Measurements from ENCODE around the gene DPP6. TPM values are rescaled to one million over a fixed set of nuclear protein-coding genes. Genes with fewer than 3 reads are reported as not detected.
A peak's percentile ranks its signal among the peaks of the same experiment; 100 is the strongest.
"Not testable (repeated sequence)": the region's sequence is repeated elsewhere in the genome, so short reads cannot be mapped to it uniquely, and the experiment has no call there.

The DPP6 gene
- total and polyA plus RNA-seq, 10 donors: 0.11 to 8.7 (median 3.0) TPM

DNA sequence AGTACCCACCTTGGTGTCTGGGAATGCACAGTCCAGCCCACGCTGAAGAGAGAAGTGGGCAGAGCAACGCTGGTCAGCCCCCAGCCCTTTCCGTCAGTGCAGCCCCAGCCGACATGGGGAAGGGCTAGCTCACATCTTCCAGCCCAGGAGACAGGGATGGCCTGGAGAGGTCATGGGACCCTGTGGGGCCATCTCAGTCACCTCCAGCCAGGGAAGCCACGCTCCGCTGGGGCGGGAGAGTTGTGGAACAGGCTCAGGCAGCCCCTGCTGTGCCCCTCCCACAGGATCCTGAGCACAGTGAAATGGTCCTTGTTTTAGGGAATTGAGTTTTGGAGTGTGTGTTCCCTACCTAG is 865.6 kb downstream of the DPP6 start:
- 65 to 89% (median 85%) methylated on average over 6 to 7 of the region's 7 CpGs for WGBS, 5 donors
- H3K4me3 ChIP-seq: no peak overlapping the region
- peaks cover 0 to 6% (median 0%) of the 10 kb centered on the region in 8 donors for H3K9me3 ChIP-seq
- TF ChIP-seq, protein P1, sequence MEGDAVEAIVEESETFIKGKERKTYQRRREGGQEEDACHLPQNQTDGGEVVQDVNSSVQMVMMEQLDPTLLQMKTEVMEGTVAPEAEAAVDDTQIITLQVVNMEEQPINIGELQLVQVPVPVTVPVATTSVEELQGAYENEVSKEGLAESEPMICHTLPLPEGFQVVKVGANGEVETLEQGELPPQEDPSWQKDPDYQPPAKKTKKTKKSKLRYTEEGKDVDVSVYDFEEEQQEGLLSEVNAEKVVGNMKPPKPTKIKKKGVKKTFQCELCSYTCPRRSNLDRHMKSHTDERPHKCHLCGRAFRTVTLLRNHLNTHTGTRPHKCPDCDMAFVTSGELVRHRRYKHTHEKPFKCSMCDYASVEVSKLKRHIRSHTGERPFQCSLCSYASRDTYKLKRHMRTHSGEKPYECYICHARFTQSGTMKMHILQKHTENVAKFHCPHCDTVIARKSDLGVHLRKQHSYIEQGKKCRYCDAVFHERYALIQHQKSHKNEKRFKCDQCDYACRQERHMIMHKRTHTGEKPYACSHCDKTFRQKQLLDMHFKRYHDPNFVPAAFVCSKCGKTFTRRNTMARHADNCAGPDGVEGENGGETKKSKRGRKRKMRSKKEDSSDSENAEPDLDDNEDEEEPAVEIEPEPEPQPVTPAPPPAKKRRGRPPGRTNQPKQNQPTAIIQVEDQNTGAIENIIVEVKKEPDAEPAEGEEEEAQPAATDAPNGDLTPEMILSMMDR (IDR thresholded peaks at IDR 0.05 in 8 of 11, conservative IDR thresholded peaks at IDR 0.05 in 3 of 11): no peak
- TF ChIP-seq POLR2A (IDR thresholded peaks at IDR 0.05) (no peak), POLR2AphosphoS5 (IDR thresholded peaks at IDR 0.05) (no peak)
- peaks cover 8 to 17% (median 11%) of the 10 kb centered on the region in 6 donors for H3K4me1 ChIP-seq
- no peak overlapping the region for H3K27ac ChIP-seq
- DNase-seq: peak; percentile 29
- no peaks in the 10 kb centered on the region for H3K36me3 ChIP-seq
- peaks cover 0 to 46% (median 13%) of the 10 kb centered on the region in 7 donors for H3K27me3 ChIP-seq (replicated peaks in 1 of 7)
- intact Hi-C loops (cut with DNase I; ENCODE audit: low total_unique reads): no loop called here

DNA sequence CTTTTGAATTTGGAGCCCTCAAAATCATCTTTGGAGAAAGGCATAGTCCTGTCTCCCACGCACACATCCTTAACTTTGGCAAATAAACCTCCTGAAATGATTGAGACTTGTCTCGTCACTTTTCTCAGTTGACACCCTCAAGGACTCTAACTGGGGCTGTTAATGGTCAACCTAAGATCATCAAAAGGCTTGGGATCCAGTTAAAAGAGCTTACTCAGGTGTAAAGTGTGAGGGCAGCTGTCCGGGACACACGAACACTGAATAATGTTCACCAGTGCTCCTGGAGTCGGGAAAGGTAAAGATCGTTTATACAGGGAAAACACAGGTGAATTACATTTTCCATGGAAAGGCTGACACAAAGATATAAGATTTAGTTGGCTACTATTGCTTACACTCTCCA is 866.1 kb downstream of the DPP6 start:
- Histone ChIP-seq H3K36me3 (no peaks in the 10 kb centered on the region), H3K4me3 (no peak overlapping the region), H3K27ac (no peak overlapping the region), H3K4me1 (peaks cover 8 to 17% (median 11%) of the 10 kb centered on the region in 6 donors), H3K9me3 (peaks cover 0 to 6% (median 0%) of the 10 kb centered on the region in 8 donors), H3K27me3 (replicated peaks in 1 of 7) (peaks cover 0 to 45% (median 13%) of the 10 kb centered on the region in 7 donors)
- DNase-seq: no peak
- WGBS, 5 donors: 81 to 90% (median 84%) methylated on average over 6 of the region's 6 CpGs
- intact Hi-C loops (cut with DNase I; ENCODE audit: low total_unique reads): no loop called here
- TF ChIP-seq, protein P1 (IDR thresholded peaks at IDR 0.05 in 8 of 11, conservative IDR thresholded peaks at IDR 0.05 in 3 of 11): no peak
- TF ChIP-seq POLR2AphosphoS5 (IDR thresholded peaks at IDR 0.05): no peak
- TF ChIP-seq POLR2A (IDR thresholded peaks at IDR 0.05): no peak

DNA sequence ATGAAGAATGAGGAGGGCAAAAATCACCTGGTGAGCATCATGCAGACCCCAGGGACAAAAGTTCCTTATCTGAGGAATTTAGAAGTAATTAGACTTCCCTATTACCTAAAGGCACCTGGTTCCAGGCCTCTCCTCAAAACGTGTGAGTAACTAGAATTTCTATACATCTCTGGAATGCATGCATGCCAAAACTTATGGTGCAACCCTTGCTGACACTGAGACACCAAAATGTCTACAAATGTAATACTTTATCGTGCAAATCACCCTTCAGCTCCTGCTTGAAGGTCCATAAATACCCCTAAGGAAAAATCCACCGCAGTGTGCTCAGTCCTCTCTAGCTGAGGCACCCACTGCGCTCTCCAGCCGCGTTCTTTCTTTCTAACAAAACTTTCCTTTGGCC is 866.5 kb downstream of the DPP6 start:
- no peak for DNase-seq
- TF ChIP-seq POLR2AphosphoS5 (IDR thresholded peaks at IDR 0.05) (no peak), POLR2A (IDR thresholded peaks at IDR 0.05) (no peak)
- TF ChIP-seq, protein P1 (IDR thresholded peaks at IDR 0.05 in 8 of 11, conservative IDR thresholded peaks at IDR 0.05 in 3 of 11): no peak
- Histone ChIP-seq H3K9me3 (peaks cover 0 to 6% (median 0%) of the 10 kb centered on the region in 8 donors), H3K27me3 (replicated peaks in 1 of 7) (peaks cover 0 to 40% (median 13%) of the 10 kb centered on the region in 7 donors), H3K4me3 (no peak overlapping the region), H3K27ac (no peak overlapping the region), H3K36me3 (no peaks in the 10 kb centered on the region), H3K4me1 (peaks cover 7 to 13% (median 9%) of the 10 kb centered on the region in 6 donors)
- intact Hi-C loops (cut with DNase I; ENCODE audit: low total_unique reads): no loop called here
- WGBS, 5 donors: 78 to 85% (median 83%) methylated on average over 6 of the region's 6 CpGs

DNA sequence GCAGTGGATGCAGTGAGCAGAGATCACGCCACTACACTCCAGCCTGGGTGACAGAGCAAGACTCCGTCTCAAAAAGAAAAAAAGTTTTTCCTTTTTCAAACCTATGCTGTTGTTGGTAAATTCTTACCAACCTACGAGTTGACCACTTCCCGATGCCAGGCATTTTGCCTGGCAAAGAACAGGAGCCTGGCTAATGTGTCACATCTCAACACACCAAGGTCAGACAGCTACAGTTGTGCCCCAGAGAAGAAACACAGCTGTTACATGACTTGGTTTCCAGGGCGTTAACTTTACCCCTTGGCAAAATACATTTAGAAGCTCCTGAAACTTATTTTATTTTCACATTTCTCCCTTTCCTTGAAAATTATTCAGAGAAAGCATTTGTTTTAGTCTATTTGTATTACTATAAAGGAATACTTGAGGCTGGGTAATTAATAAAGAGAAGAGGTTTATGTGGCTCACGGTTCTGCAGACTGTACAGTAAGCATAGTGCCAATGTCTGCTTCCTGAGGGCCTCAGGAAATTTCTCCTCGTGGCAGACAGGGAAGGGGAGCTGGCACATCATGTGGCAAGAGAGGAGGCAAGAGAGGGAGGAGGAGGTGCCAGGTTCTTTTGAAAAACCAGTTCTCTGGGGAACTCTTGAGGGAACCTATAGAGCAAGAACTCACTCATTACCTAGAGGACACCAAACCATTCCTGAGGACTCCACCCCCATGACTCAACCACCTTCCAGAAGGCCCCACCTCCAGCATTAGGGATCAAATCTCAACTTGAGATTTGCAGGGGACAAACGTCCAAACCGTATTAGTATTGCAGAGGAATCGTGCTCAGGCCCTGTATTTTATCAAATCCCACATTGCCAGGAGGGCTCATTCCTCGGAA is 867.4 kb downstream of the DPP6 start:
- peaks cover 0 to 5% (median 1%) of the 10 kb centered on the region in 6 donors for H3K4me1 ChIP-seq
- H3K27me3 ChIP-seq (replicated peaks in 1 of 7): peaks cover 0 to 31% (median 5%) of the 10 kb centered on the region in 7 donors
- DNase-seq: peak; percentile 21
- H3K36me3 ChIP-seq: no peaks in the 10 kb centered on the region
- H3K4me3 ChIP-seq: no peak overlapping the region
- H3K27ac ChIP-seq: no peak overlapping the region
- TF ChIP-seq POLR2A (IDR thresholded peaks at IDR 0.05) (no peak), POLR2AphosphoS5 (IDR thresholded peaks at IDR 0.05) (no peak)
- TF ChIP-seq, protein P1 (IDR thresholded peaks at IDR 0.05 in 8 of 11, conservative IDR thresholded peaks at IDR 0.05 in 3 of 11): no peak
- WGBS, 5 donors: 61 to 75% (median 68%) methylated on average over 11 of the region's 11 CpGs
- H3K9me3 ChIP-seq: peaks cover 0 to 6% (median 0%) of the 10 kb centered on the region in 8 donors
- intact Hi-C loops (cut with DNase I; ENCODE audit: low total_unique reads): loop anchor here (10.0 kb wide), 2 partner anchors 85 to 265 kb away; partner anchors contain the start of gene PAXIP1

DNA sequence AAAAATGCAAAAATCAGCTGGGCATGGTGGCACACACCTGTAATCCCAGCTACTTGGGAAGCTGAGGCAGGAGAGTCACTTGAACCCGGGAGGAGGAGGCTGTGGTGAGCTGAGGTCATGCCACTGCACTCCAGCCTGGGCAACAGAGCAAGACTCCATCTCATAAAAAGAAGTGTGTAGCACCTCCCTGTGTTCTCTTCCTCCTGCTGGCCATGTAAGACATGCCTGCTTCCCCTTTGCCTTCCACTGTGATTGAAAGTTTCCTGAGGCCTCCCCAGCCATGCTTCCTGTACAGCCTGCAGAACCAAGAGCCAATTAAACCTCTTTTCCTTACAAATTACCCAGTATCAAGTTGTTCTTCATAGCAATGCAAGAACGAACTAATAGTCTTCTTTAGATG is 870.3 kb downstream of the DPP6 start:
- H3K27me3 ChIP-seq (replicated peaks in 1 of 7); H3K9me3 ChIP-seq; DNase-seq; H3K4me3 ChIP-seq; H3K27ac ChIP-seq; H3K4me1 ChIP-seq; H3K36me3 ChIP-seq: not testable (repeated sequence)
- WGBS, 5 donors: 63 to 81% (median 72%) methylated on average over 2 of the region's 2 CpGs
- intact Hi-C loops (cut with DNase I; ENCODE audit: low total_unique reads): loop anchor here (10.0 kb wide), 2 partner anchors 82 to 262 kb away; partner anchors contain the start of gene PAXIP1
